ENCODE data around the gene SDK1. TPM values are rescaled to one million over a fixed set of nuclear protein-coding genes. Genes with fewer than 3 reads are reported as not detected.

The SDK1 gene
- total RNA-seq, 2 donors from 2014 or later = 1.3 to 2.6 TPM

DNA sequence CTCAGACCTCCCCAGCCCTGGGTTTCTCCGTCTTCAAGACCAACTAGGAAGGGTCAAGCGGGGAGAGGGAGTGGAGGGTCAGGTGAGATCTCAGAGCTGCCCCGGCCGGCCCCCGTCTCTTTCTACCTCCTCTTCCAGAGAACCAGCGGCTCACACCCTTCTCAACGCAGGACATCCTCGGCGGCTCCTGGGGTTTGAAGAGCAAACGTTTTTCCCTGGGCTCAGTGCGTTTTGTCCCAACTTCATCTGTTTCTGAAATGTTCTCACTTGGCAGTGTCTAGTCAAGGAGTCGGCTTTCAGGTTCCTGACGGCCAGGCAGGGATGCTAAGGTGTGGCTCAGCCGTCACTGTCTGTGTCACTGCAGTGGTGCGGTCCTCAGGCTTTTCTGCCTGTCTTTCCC lies 964.6 kb downstream of the SDK1 start:
- peak; percentile 15 for DNase-seq
- no peak overlapping the region for H3K4me3 ChIP-seq

DNA sequence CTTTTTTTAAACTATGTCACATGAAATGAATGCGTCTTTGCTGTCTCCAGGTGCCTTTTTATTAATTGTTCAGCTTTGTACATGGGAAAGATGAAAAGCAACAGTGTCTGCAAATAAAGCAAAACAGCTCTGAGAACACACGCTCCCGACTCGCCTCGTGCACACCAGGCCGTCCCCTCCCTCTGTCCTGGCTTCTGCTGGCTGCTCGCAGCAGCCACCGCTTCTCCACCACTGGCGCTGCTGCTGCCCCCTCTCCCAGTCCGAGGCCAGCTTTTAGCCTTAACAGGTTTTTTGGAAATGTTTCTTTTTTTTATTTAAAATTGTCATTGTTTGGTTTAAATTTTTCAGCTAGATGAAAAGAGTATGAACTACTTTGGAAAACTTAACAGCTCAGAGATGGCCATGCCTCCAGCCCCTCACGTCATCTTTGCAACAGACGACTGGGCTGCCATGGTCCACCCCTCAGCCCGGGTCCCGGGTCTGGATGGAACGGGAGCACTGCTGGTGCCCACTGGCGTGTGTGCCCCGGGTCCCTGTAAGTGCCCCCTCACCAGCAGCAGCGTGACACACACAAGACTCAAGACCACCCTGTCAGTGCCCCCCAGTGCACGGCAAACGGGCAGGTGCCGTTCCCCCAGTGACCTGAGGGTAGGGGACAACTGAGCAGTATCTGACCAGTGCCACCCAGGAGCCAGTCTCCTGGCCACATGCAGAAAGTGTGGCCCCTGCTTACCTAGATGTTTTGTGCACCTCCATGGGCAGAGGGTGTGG lies 965.4 kb downstream of the SDK1 start:
- Histone ChIP-seq H3K9ac (ENCODE audit: low read depth in 2 of 2, low read length in 2 of 2) (no peak overlapping the region), H3K9me3 (no peaks in the 10 kb centered on the region), H3K36me3 (no peaks in the 10 kb centered on the region), H3K4me1 (no peaks in the 10 kb centered on the region), H3K27me3 (no peaks in the 10 kb centered on the region), H3K4me3 (no peak overlapping the region), H3K27ac (no peak overlapping the region)
- intact Hi-C loops (cut with DNase I) = no loop called here
- TF ChIP-seq, protein P1, sequence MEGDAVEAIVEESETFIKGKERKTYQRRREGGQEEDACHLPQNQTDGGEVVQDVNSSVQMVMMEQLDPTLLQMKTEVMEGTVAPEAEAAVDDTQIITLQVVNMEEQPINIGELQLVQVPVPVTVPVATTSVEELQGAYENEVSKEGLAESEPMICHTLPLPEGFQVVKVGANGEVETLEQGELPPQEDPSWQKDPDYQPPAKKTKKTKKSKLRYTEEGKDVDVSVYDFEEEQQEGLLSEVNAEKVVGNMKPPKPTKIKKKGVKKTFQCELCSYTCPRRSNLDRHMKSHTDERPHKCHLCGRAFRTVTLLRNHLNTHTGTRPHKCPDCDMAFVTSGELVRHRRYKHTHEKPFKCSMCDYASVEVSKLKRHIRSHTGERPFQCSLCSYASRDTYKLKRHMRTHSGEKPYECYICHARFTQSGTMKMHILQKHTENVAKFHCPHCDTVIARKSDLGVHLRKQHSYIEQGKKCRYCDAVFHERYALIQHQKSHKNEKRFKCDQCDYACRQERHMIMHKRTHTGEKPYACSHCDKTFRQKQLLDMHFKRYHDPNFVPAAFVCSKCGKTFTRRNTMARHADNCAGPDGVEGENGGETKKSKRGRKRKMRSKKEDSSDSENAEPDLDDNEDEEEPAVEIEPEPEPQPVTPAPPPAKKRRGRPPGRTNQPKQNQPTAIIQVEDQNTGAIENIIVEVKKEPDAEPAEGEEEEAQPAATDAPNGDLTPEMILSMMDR (IDR thresholded peaks at IDR 0.05) = no peak
- DNase-seq = peak; percentile 11

More for the DNA sequence above, 964.6 kb downstream of the SDK1 start:
- TF ChIP-seq, protein P1 (IDR thresholded peaks at IDR 0.05) = no peak
- H3K4me1 ChIP-seq = no peaks in the 10 kb centered on the region
- no peaks in the 10 kb centered on the region for H3K36me3 ChIP-seq
- intact Hi-C loops (cut with DNase I) = no loop called here
- H3K9ac ChIP-seq (ENCODE audit: low read depth in 2 of 2, low read length in 2 of 2) = no peak overlapping the region
- H3K27me3 ChIP-seq = no peaks in the 10 kb centered on the region
- H3K9me3 ChIP-seq = no peaks in the 10 kb centered on the region
- H3K27ac ChIP-seq = no peak overlapping the region

GRCh38 chr7:4267341-4268039 lies 966.4 kb downstream of the SDK1 start:
- intact Hi-C loops (cut with DNase I) = no loop called here
- DNase-seq = peak; percentile 19
- TF ChIP-seq, protein P1 (IDR thresholded peaks at IDR 0.05) = no peak

GRCh38 chr7:4268040-4268965 lies 967.3 kb downstream of the SDK1 start:
- Histone ChIP-seq H3K4me1 (no peaks in the 10 kb centered on the region), H3K9ac (ENCODE audit: low read depth in 2 of 2, low read length in 2 of 2) (no peak overlapping the region), H3K4me3 (no peak overlapping the region), H3K27me3 (no peaks in the 10 kb centered on the region), H3K27ac (no peak overlapping the region), H3K36me3 (no peaks in the 10 kb centered on the region), H3K9me3 (no peaks in the 10 kb centered on the region)
- peak; percentile 9 for DNase-seq
- intact Hi-C loops (cut with DNase I) = no loop called here
- TF ChIP-seq, protein P1 (IDR thresholded peaks at IDR 0.05) = no peak

More at GRCh38 chr7:4267341-4268039, 966.4 kb downstream of the SDK1 start:
- Histone ChIP-seq H3K4me3 (no peak overlapping the region), H3K27ac (no peak overlapping the region), H3K36me3 (no peaks in the 10 kb centered on the region), H3K4me1 (no peaks in the 10 kb centered on the region), H3K9ac (ENCODE audit: low read depth in 2 of 2, low read length in 2 of 2) (no peak overlapping the region), H3K9me3 (no peaks in the 10 kb centered on the region), H3K27me3 (no peaks in the 10 kb centered on the region)

DNA sequence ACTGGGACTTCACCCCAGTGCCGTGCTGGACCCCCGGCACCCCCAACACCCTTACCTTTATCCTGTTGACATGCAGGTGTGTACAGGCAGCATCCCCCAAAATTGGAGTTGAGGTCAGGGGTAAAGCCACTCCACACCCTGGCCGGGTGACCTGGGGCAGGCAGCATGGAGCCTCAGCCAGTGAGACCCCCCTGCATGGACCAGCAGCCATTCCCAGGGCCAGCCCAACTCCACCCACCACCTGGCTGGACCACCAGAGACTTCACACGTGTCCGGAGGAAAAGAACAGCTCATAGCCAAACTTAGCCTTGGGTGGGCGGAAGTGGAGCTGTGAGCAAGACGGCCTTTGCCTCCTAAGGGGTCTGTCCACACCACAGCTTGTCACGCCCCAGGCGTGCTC lies 968.0 kb downstream of the SDK1 start:
- DNase-seq = peak; percentile 3
- no peaks in the 10 kb centered on the region for H3K9me3 ChIP-seq
- no peak overlapping the region for H3K4me3 ChIP-seq
- H3K36me3 ChIP-seq = no peaks in the 10 kb centered on the region
- no peaks in the 10 kb centered on the region for H3K4me1 ChIP-seq
- intact Hi-C loops (cut with DNase I) = no loop called here
- no peak overlapping the region for H3K27ac ChIP-seq
- H3K27me3 ChIP-seq = no peaks in the 10 kb centered on the region
- TF ChIP-seq, protein P1 (IDR thresholded peaks at IDR 0.05) = no peak
- H3K9ac ChIP-seq (ENCODE audit: low read depth in 2 of 2, low read length in 2 of 2) = no peak overlapping the region

Data from colonic mucosa (tissue), 4 donors.